NCI-H82 treated with DMSO at 0.1 percent for 48 hours (cell line): ENCODE measurements around the gene PLA2R1.

ENCODE experiments used
- DNase-seq: peaks from one replicate; lab custom pipeline; 2025; ENCODE audit not compliant: unreplicated experiment; lab: John Stamatoyannopoulos, UW

PLA2R1 gene

GRCh38 chr2:160062292-160063005 lies at the start of gene PLA2R1:
TSS of gene PLA2R1 (minus strand) at chr2:160062615. CDS start at chr2:160062403, 212 bp downstream.
- no peak for DNase-seq

GRCh38 chr2:160110674-160111239 lies 48.3 kb upstream of the PLA2R1 start:
- no peak for DNase-seq

GRCh38 chr2:160109939-160110673 lies 47.7 kb upstream of the PLA2R1 start:
- DNase-seq, result peak; percentile 79

GRCh38 chr2:160109243-160109642 lies 46.8 kb upstream of the PLA2R1 start:
- DNase-seq, result no peak

GRCh38 chr2:160108646-160109045 lies 46.2 kb upstream of the PLA2R1 start:
- no peak for DNase-seq

- DNase-seq, result no peak
These were observed 43.0 kb upstream of the PLA2R1 start for GRCh38 chr2:160105366-160105765.

- no peak for DNase-seq
These were observed 41.7 kb upstream of the PLA2R1 start for GRCh38 chr2:160104115-160104514.

GRCh38 chr2:160097326-160097725 lies 34.9 kb upstream of the PLA2R1 start:
- no peak for DNase-seq

- no peak for DNase-seq
These were observed 34.0 kb upstream of the PLA2R1 start for GRCh38 chr2:160096409-160096808.

GRCh38 chr2:160092445-160092844 lies 30.0 kb upstream of the PLA2R1 start:
- DNase-seq, result no peak

- no peak for DNase-seq
These were observed 29.0 kb upstream of the PLA2R1 start for GRCh38 chr2:160091381-160091780.

GRCh38 chr2:160087854-160088745 lies 25.7 kb upstream of the PLA2R1 start:
- DNase-seq, result no peak

GRCh38 chr2:160085662-160086061 lies 23.2 kb upstream of the PLA2R1 start:
- no peak for DNase-seq

GRCh38 chr2:160077912-160078810 lies 15.7 kb upstream of the PLA2R1 start:
- no peak for DNase-seq

- DNase-seq, result no peak
These were observed 14.5 kb upstream of the PLA2R1 start for GRCh38 chr2:160076914-160077313.

- DNase-seq, result no peak
These were observed 13.8 kb upstream of the PLA2R1 start for GRCh38 chr2:160076241-160076640.

- DNase-seq, result no peak
These were observed 12.8 kb upstream of the PLA2R1 start for GRCh38 chr2:160075171-160075570.

- no peak for DNase-seq
These were observed 11.0 kb upstream of the PLA2R1 start for GRCh38 chr2:160073284-160073888.

GRCh38 chr2:160068906-160069305 lies 6.5 kb upstream of the PLA2R1 start:
- DNase-seq, result no peak

GRCh38 chr2:160064916-160065315 lies 2.5 kb upstream of the PLA2R1 start:
- no peak for DNase-seq
